H1 (cell line): Measurements from ENCODE around the gene ARHGAP24. TPM values are rescaled to one million over a fixed set of nuclear protein-coding genes. Genes with fewer than 3 reads are reported as not detected.

Experiments used
- CTCF ChIA-PET: fragments of 300-600 bp; sonication (Branson Sonifier 250); formaldehyde crosslinking; loops from one replicate; lab custom pipeline; 2021; ENCODE audit not compliant: partially characterized antibody; lab: Charles Lee
- POLR2A ChIA-PET: fragments of 300-600 bp; sonication (Branson Sonifier 250); formaldehyde crosslinking; loops from one replicate; lab custom pipeline; 2021; ENCODE audit warnings: inconsistent platforms; ENCODE audit not compliant: partially characterized antibody; lab: Charles Lee
- DNase-seq, 2 experiments: peaks; one replicate each; pipeline versions ENCODE4 v3.0.0 to v3.0.0-alpha.2; 2010 to 2022; ENCODE audit warnings: low spot score in 2 of 2, low read depth in 1 of 2, mixed read lengths in 1 of 2
- FAIRE-seq: peaks from 2 replicates; lab custom pipeline; 2011; peaks lifted over from hg19 to GRCh38; lab: Jason Lieb, UNC
- H2AFZ ChIP-seq: 2 replicates; pipeline ENCODE4 v1.8.1; 2012; ENCODE audit warnings: low read length, inconsistent platforms
- H2AK5ac ChIP-seq: 2 replicates; pipeline ENCODE4 v1.6.1; 2013; ENCODE audit warnings: low read depth, low read length
- H2BK120ac ChIP-seq: replicated peaks from 2 replicates; pipeline ENCODE3; 2013; ENCODE audit warnings: low read depth, low read length, inconsistent platforms
- H2BK12ac ChIP-seq: 2 replicates; pipeline ENCODE4 v1.6.1; 2013; ENCODE audit warnings: low read depth, low read length
- H2BK15ac ChIP-seq: 2 replicates; pipeline ENCODE4 v1.6.1; 2013; ENCODE audit warnings: low read length
- H2BK20ac ChIP-seq: 2 replicates; pipeline ENCODE4 v1.6.1; 2013; ENCODE audit warnings: low read length
- H2BK5ac ChIP-seq: 2 replicates; pipeline ENCODE4 v1.6.1; 2013; ENCODE audit warnings: low read depth, low read length
- H3K14ac ChIP-seq: 2 replicates; pipeline ENCODE4 v1.6.1; 2013; ENCODE audit warnings: inconsistent platforms; ENCODE audit not compliant: insufficient read length
- H3K18ac ChIP-seq: 2 replicates; pipeline ENCODE4 v1.6.1; 2013; ENCODE audit warnings: low read length; ENCODE audit errors: extremely low read depth
- H3K23ac ChIP-seq: 2 replicates; pipeline ENCODE4 v1.6.1; 2013; ENCODE audit warnings: inconsistent platforms; ENCODE audit not compliant: insufficient read length
- H3K23me2 ChIP-seq: 2 replicates; pipeline ENCODE4 v1.6.1; 2013; ENCODE audit warnings: low read depth, low read length
- H3K27ac ChIP-seq: 2 replicates; pipeline ENCODE4 v1.6.1; 2011; ENCODE audit warnings: low read depth, low read length, inconsistent platforms
- H3K27me3 ChIP-seq, 4 experiments: replicated peaks in 1 of 4; 1 replicate in 1 of 4; 2 replicates in 3 of 4; pipeline versions ENCODE4 v1.6.1 to v1.8.1; 2011 to 2013; ENCODE audit warnings: low read length in 3 of 4, mild to moderate bottlenecking in 3 of 4, inconsistent platforms in 2 of 4, mixed read lengths in 2 of 4, moderate library complexity in 1 of 4; ENCODE audit not compliant: control insufficient read depth in 3 of 4, insufficient read depth in 3 of 4; ENCODE audit errors: extremely low read depth in 1 of 4
- H3K36me3 ChIP-seq, 4 experiments: 2 replicates each; pipeline versions ENCODE4 v1.6.1 to v1.8.1; 2011 to 2013; ENCODE audit warnings: mild to moderate bottlenecking in 4 of 4, low read length in 3 of 4, moderate library complexity in 2 of 4, control low read depth in 1 of 4, inconsistent platforms in 1 of 4; ENCODE audit not compliant: insufficient read depth in 4 of 4, control insufficient read depth in 2 of 4
- H3K4ac ChIP-seq: replicated peaks from 2 replicates; pipeline ENCODE3; 2013; ENCODE audit warnings: low read length, low read depth, mixed read lengths, inconsistent platforms; ENCODE audit not compliant: insufficient read length
- H3K4me1 ChIP-seq, 4 experiments: replicated peaks in 1 of 4; 1 replicate in 1 of 4; 2 replicates in 3 of 4; pipeline versions ENCODE4 v1.6.1 to v1.8.1; 2011 to 2013; ENCODE audit warnings: low read length in 3 of 4, inconsistent platforms in 2 of 4, mixed read lengths in 1 of 4; ENCODE audit not compliant: insufficient read depth in 4 of 4, control insufficient read depth in 3 of 4
- H3K4me2 ChIP-seq, 2 experiments: 2 replicates each; pipeline versions ENCODE4 v1.6.1 to v1.8.1; 2011 to 2013; ENCODE audit warnings: low read depth in 2 of 2, low read length in 2 of 2, control low read depth in 1 of 2, inconsistent platforms in 1 of 2, mild to moderate bottlenecking in 1 of 2; ENCODE audit not compliant: insufficient read depth in 1 of 2
- H3K4me3 ChIP-seq, 4 experiments: fragments of 200-600, 300-600 bp in 1 of 4; sonication (generic), shearing (Covaris generic), sonication (Bioruptor Twin) in 1 of 4; 2 replicates each; pipeline versions ENCODE4 v1.5.1 to v1.8.1; 2011 to 2016; ENCODE audit warnings: low read length in 4 of 4, low read depth in 3 of 4, control low read depth in 2 of 4, inconsistent platforms in 2 of 4, mild to moderate bottlenecking in 2 of 4, mixed read lengths in 1 of 4, moderate library complexity in 1 of 4; ENCODE audit not compliant: insufficient read depth in 2 of 4; ENCODE audit errors: extremely low read depth in 1 of 4
- H3K56ac ChIP-seq: replicated peaks from 2 replicates; pipeline ENCODE3; 2013; ENCODE audit warnings: low read depth, mild to moderate bottlenecking, mixed read lengths, low read length, inconsistent platforms; ENCODE audit not compliant: insufficient read length
- H3K79me1 ChIP-seq: 2 replicates; pipeline ENCODE4 v1.6.1; 2013; ENCODE audit warnings: low read depth, low read length, control low read depth
- H3K79me2 ChIP-seq, 2 experiments: 2 replicates each; pipeline versions ENCODE4 v1.6.1 to v1.8.1; 2012 to 2013; ENCODE audit warnings: low read length in 2 of 2, mild to moderate bottlenecking in 2 of 2, inconsistent platforms in 1 of 2; ENCODE audit not compliant: insufficient read depth in 2 of 2, control insufficient read depth in 1 of 2
- H3K9ac ChIP-seq, 4 experiments: replicated peaks in 1 of 4; 1 replicate in 1 of 4; 2 replicates in 3 of 4; pipeline versions ENCODE4 v1.6.1 to v1.8.1; 2011 to 2013; ENCODE audit warnings: low read depth in 3 of 4, low read length in 3 of 4, control low read depth in 2 of 4, mild to moderate bottlenecking in 2 of 4, moderate library complexity in 2 of 4, inconsistent platforms in 1 of 4; ENCODE audit errors: extremely low read depth in 1 of 4
- H3K9me3 ChIP-seq, 2 experiments: 2 replicates each; pipeline versions ENCODE4 v1.6.1 to v1.8.1; 2012 to 2013; ENCODE audit warnings: mild to moderate bottlenecking in 2 of 2, moderate library complexity in 2 of 2, control low read depth in 1 of 2, inconsistent platforms in 1 of 2, low read depth in 1 of 2, low read length in 1 of 2, mixed read lengths in 1 of 2; ENCODE audit not compliant: insufficient read depth in 2 of 2
- H4K20me1 ChIP-seq, 2 experiments: replicated peaks in 1 of 2; 2 replicates each; pipeline versions ENCODE3 to v1.8.1; 2011 to 2013; ENCODE audit warnings: inconsistent platforms in 2 of 2, low read length in 2 of 2, mild to moderate bottlenecking in 1 of 2; ENCODE audit not compliant: insufficient read depth in 2 of 2, control insufficient read depth in 1 of 2
- H4K5ac ChIP-seq: 2 replicates; pipeline ENCODE4 v1.6.1; 2013; ENCODE audit warnings: low read length, low read depth, mixed read lengths, inconsistent platforms; ENCODE audit not compliant: insufficient read length
- H4K8ac ChIP-seq: 2 replicates; pipeline ENCODE4 v1.8.0; 2013; ENCODE audit warnings: mild to moderate bottlenecking, moderate library complexity, low read length, inconsistent platforms; ENCODE audit not compliant: insufficient read depth; ENCODE audit errors: extremely low read depth
- H4K91ac ChIP-seq: replicated peaks from 2 replicates; pipeline ENCODE3; 2013; ENCODE audit warnings: low read length, mixed read lengths, inconsistent platforms; ENCODE audit not compliant: insufficient read length
- BRCA1 ChIP-seq: IDR thresholded peaks from 2 replicates; pipeline ENCODE4 v1.6.1; 2012; ENCODE audit warnings: low read depth, low read length, improper control_type of control experiment
- CHD1 ChIP-seq: IDR thresholded peaks from 2 replicates; pipeline ENCODE4 v1.6.1; 2012; ENCODE audit warnings: low read depth, low read length, improper control_type of control experiment
- CTBP2 ChIP-seq: IDR thresholded peaks from 2 replicates; pipeline ENCODE4 v1.7.0; 2011; ENCODE audit warnings: borderline replicate concordance, mild to moderate bottlenecking, moderate library complexity, mixed read lengths, low read length; ENCODE audit not compliant: insufficient read depth, insufficient read length
- EGR1 ChIP-seq: IDR thresholded peaks from 2 replicates; pipeline ENCODE4 v1.6.1; 2011; ENCODE audit warnings: low read depth, low read length, borderline replicate concordance
- EZH2 ChIP-seq: fragments of 200-600 bp; sonication (generic); IDR thresholded peaks from 2 replicates; pipeline ENCODE4 v1.7.1; 2012; ENCODE audit warnings: low read depth, mild to moderate bottlenecking, moderate library complexity, low read length, inconsistent platforms; ENCODE audit not compliant: severe bottlenecking
- HDAC6 ChIP-seq: IDR thresholded peaks from one replicate; pipeline ENCODE4 v1.7.1; 2012; ENCODE audit warnings: low read depth, mild to moderate bottlenecking, inconsistent platforms, low read length, moderate library complexity
- KDM1A ChIP-seq: fragments of 200-600, 300-600 bp; sonication (generic); IDR thresholded peaks from 2 replicates; pipeline ENCODE4 v1.7.1; 2016; ENCODE audit warnings: mild to moderate bottlenecking, low read length, borderline replicate concordance
- KDM4A ChIP-seq: IDR thresholded peaks from one replicate; pipeline ENCODE4 v1.7.1; 2012; ENCODE audit warnings: low read depth, mild to moderate bottlenecking, moderate library complexity, low read length, inconsistent platforms; ENCODE audit not compliant: severe bottlenecking
- NANOG ChIP-seq: IDR thresholded peaks from 2 replicates; pipeline ENCODE4 v1.6.1; 2011; ENCODE audit warnings: low read length, low read depth, mild to moderate bottlenecking, inconsistent platforms; ENCODE audit not compliant: insufficient read depth, poor library complexity, severe bottlenecking
- SP1 ChIP-seq: IDR thresholded peaks from 2 replicates; pipeline ENCODE4 v1.6.1; 2011; ENCODE audit warnings: low read depth, low read length
- TCF12 ChIP-seq: IDR thresholded peaks from 2 replicates; pipeline ENCODE4 v1.6.1; 2011; ENCODE audit warnings: low read depth, mild to moderate bottlenecking, low read length
- WGBS, 2 experiments: shearing (Covaris generic) in 1 of 2; methylation state at CpG; one replicate each; pipeline versions ENCODE4 v1.1.6 to v1.1.7; 2013 to 2015; ENCODE audit warnings: low lambda C conversion rate in 2 of 2, mixed read lengths in 2 of 2, inconsistent platforms in 1 of 2, low coverage in 1 of 2, missing lambda C conversion rate in 1 of 2; ENCODE audit not compliant: insufficient replicate concordance in 2 of 2, insufficient coverage in 1 of 2, insufficient read length in 1 of 2; ENCODE audit errors: extremely low coverage in 1 of 2, missing lambda C conversion rate in 1 of 2; 5-methylcytosine and 5-hydroxymethylcytosine counted together
- polyA plus RNA-seq, 7 experiments: library from polyadenylated mRNA; depleted of rRNA in 3 of 7; stranded (reverse) in 5 of 7; unstranded in 2 of 7; fragments of >200 nt in 5 of 7; fragments of 200-250 nt in 2 of 7; gene quantifications; 1 replicate in 5 of 7; 2 replicates in 1 of 7; 4 replicates in 1 of 7; pipeline versions ENCODE4 v1.2.1 to v1.2.3, GENCODE V29; 2011 to 2013; ENCODE audit warnings: missing spikeins in 2 of 7, mixed read lengths in 2 of 7
- total RNA-seq: library from RNA; stranded (reverse); fragmentation: NEBNext Ultra II Directional; extraction: Animal tissue kit (Norgen Biotek cat#: 25700); gene quantifications from 2 replicates; pipeline ENCODE4 v1.2.1, GENCODE V29; 2021
- TF ChIP-seq, protein P1 (sequence below), 3 experiments: IDR thresholded peaks; 1 replicate in 2 of 3; 2 replicates in 1 of 3; pipeline versions ENCODE4 v1.5.1 to v1.6.1; 2011; ENCODE audit warnings: low read length in 3 of 3, mild to moderate bottlenecking in 3 of 3, inconsistent platforms in 2 of 3, low read depth in 1 of 3, moderate library complexity in 1 of 3; ENCODE audit not compliant: insufficient read depth in 1 of 3; ENCODE audit errors: control extremely low read depth in 1 of 3

ARHGAP24 gene
- total and polyA plus RNA-seq, 2 of the 8 experiments (the other 6 are each of a cell fraction or from before 2014, with no cell fraction given): 0.08 to 0.50 TPM

DNA sequence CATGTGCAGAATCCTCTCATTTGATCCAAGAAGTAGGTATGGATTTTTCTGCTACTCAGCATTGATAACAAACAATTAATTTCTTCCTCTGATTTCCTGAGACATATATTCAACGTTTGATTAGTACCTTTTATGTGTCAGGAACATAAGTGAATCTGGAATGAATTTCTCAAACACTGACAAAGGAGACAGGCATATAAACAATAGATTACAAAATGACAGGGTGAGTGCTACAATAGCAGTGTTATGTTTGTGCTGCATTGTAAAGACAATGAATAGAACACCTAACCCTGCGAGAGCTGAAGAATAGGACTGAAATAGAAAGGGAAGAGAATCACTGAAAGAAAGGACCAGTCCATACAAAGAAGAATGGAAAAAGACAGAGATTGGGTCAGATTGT, 52.9 kb downstream of the ARHGAP24 start:
- WGBS, 2 experiments: 75% methylated on average over 2 of the region's 2 CpGs; no CpG with 5 or more reads in 1 of the 2 experiments
- no peak overlapping the region for H4K8ac ChIP-seq
- no peaks in the 10 kb centered on the region for H3K4me1 ChIP-seq
- H3K4me3 ChIP-seq: no peak overlapping the region
- H2BK120ac ChIP-seq: no peak overlapping the region
- no peak overlapping the region for H3K27ac ChIP-seq
- H4K5ac ChIP-seq: no peak overlapping the region
- no peak overlapping the region for H3K4me2 ChIP-seq
- no peak overlapping the region for H3K4ac ChIP-seq
- FAIRE-seq (no peak), DNase-seq (no peak)
- H4K91ac ChIP-seq: no peak overlapping the region
- no peaks in the 10 kb centered on the region for H3K79me1 ChIP-seq
- H2BK15ac ChIP-seq: no peak overlapping the region
- H3K23ac ChIP-seq: no peak overlapping the region
- no peak overlapping the region for H3K18ac ChIP-seq
- no peak overlapping the region for H2AFZ ChIP-seq
- POLR2A ChIA-PET: no interaction called here
- H3K9me3 ChIP-seq: no peaks in the 10 kb centered on the region
- no peaks in the 10 kb centered on the region for H3K27me3 ChIP-seq
- CTCF ChIA-PET: interaction anchor here (0.6 to 1.3 kb wide), 4 partner anchors 11 to 220 kb away, joined by 3 to 4 read pairs (median 3); no protein-coding TSS in a partner anchor
- H2BK5ac ChIP-seq: no peak overlapping the region
- peaks cover 0 to 2% of the 10 kb centered on the region in 2 experiments for H4K20me1 ChIP-seq
- H3K56ac ChIP-seq: no peak overlapping the region
- no peaks in the 10 kb centered on the region for H3K23me2 ChIP-seq
- no peak overlapping the region for H2BK20ac ChIP-seq
- H3K9ac ChIP-seq: no peak overlapping the region
- no peak overlapping the region for H2AK5ac ChIP-seq
- no peaks in the 10 kb centered on the region for H3K79me2 ChIP-seq
- H3K14ac ChIP-seq: no peak overlapping the region
- H3K36me3 ChIP-seq: no peaks in the 10 kb centered on the region
- H2BK12ac ChIP-seq: no peak overlapping the region
- TF ChIP-seq EGR1 (no peak), KDM4A (no peak), HDAC6 (no peak), BRCA1 (no peak), CTBP2 (no peak), KDM1A (no peak), TCF12 (no peak), CHD1 (no peak), NANOG (no peak), EZH2 (no peak), SP1 (no peak)
- TF ChIP-seq, protein P1, sequence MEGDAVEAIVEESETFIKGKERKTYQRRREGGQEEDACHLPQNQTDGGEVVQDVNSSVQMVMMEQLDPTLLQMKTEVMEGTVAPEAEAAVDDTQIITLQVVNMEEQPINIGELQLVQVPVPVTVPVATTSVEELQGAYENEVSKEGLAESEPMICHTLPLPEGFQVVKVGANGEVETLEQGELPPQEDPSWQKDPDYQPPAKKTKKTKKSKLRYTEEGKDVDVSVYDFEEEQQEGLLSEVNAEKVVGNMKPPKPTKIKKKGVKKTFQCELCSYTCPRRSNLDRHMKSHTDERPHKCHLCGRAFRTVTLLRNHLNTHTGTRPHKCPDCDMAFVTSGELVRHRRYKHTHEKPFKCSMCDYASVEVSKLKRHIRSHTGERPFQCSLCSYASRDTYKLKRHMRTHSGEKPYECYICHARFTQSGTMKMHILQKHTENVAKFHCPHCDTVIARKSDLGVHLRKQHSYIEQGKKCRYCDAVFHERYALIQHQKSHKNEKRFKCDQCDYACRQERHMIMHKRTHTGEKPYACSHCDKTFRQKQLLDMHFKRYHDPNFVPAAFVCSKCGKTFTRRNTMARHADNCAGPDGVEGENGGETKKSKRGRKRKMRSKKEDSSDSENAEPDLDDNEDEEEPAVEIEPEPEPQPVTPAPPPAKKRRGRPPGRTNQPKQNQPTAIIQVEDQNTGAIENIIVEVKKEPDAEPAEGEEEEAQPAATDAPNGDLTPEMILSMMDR (IDR thresholded peaks at IDR 0.05; ENCODE audit: control extremely low read depth in 1 of 3, insufficient read depth in 1 of 3, low read depth in 1 of 3, low read length in 3 of 3): no peak
